HG03066 (cell line): ENCODE results near the gene SPNS3.

Experiments
- ATAC-seq: cut with Tn5 transposase; IDR thresholded peaks from one replicate; pipeline ENCODE4 v1.9.1; 2021; ENCODE audit warnings: low read depth; ENCODE audit not compliant: unreplicated experiment

Gene SPNS3

GRCh38 chr17:4463818-4464476 is 30.2 kb downstream of the SPNS3 start:
- no peak for ATAC-seq

GRCh38 chr17:4465786-4466185 is 32.0 kb downstream of the SPNS3 start:
- ATAC-seq, result no peak

GRCh38 chr17:4467287-4467686 is 33.5 kb downstream of the SPNS3 start:
- no peak for ATAC-seq

DNA sequence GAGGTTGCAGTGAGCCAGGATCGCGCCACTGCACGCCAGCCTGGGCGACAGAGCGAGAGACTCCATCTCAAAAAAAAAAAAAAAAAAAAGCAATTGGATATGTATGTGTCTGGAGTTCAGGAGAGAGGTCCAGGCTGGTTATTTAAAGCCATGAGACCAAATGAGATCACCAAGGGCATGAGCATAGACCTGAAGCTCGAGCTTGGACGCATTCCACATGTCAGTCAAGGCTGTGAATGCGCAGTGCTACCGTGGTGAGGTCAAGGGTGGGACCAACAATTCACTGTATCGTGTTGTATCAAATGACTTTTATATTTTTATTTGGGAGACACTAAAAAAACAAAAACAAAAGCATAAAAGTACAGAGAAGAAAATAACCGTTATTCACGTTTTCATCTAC is 35.8 kb downstream of the SPNS3 start:
- ATAC-seq, result no peak

DNA sequence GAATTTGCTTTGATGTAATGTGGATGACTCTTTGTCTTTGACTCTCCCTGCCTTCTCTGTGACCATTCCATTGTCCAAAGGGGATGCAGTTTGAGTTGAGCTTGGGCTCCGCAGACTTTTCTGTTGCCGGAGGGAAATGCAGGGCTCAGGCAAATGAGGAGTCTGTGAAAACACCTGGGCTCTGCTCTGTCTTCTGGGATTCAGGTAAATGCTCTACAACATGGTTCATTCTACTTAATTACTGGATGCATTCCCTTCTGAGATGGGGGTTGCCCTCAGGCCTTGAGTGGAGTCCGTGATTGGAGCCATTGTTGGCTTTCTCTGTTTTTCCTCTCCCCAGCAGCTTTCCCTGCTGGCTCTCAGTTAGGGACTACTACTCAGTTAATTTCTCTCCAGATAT is 38.5 kb downstream of the SPNS3 start:
- no peak for ATAC-seq

GRCh38 chr17:4474093-4474492 is 40.4 kb downstream of the SPNS3 start:
- ATAC-seq, result no peak

DNA sequence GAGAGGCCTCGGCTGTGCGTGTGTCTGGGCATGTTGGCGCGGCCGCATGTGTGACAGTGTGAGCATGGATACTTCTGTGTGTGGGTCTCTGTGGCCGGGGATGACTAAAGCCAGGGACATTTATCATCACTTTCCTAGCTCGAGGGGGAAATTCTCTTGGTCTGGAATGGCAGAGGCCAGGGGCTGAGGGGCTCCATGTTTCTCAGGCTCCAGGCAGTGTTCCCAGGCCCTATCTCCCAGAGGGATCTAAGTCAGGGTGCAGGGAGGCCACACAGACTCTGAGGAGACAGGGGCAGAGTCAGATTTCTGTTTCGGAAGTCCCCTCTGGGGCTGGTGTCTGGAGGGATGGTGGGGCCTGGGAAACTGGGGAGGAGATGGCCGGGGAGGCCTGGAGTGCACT is 41.3 kb downstream of the SPNS3 start:
- ATAC-seq, result no peak

DNA sequence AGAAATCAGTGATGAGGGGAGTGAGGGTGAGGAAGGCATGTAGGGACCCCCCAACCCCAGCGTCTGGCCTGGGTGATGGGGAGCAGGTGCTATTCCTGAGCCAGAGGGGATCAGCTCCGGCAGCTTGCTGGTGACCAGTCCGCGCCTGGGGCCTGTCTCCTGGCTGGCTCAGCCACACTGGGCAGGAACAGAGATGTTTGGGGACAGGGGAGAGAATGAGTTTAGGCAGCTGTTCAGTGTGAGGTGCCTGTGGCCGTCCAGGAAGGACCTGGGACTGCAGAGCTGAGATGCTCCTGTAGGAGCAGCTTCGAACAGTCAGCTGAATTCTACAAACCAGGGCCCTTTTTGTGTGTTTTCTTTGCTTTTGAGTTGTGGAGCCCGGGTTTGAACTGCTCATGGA is 41.7 kb downstream of the SPNS3 start:
- no peak for ATAC-seq

GRCh38 chr17:4476017-4476416 is 42.3 kb downstream of the SPNS3 start:
- ATAC-seq, result no peak

DNA sequence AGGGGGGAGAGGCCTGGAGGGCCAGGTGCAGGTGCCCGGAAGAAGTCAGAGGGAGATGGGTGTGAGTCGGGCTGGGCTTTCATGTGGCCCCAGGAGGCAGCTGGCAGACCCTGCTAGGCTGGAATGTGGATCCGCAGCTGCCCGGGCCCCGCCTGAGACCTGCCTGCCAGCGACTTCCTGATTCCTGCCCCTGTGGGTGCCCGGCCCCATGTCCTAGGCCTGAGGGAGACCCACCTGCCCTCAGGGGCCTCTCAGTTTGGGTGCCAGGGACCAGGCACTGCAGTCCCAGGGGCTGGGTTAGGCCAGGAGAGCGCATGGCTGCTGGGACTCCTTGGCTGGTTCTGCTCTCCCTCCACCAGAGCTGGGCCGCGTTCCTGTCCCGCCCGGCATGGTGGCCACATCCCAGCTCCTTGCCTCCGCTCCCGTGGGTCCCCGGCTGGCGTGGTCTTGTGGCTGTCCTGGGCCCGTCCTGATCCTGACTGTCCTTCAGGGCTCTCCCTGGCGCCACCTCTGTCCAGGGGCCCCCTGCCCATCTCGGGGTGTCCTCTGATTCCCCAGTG is 42.9 kb downstream of the SPNS3 start:
- no peak for ATAC-seq

DNA sequence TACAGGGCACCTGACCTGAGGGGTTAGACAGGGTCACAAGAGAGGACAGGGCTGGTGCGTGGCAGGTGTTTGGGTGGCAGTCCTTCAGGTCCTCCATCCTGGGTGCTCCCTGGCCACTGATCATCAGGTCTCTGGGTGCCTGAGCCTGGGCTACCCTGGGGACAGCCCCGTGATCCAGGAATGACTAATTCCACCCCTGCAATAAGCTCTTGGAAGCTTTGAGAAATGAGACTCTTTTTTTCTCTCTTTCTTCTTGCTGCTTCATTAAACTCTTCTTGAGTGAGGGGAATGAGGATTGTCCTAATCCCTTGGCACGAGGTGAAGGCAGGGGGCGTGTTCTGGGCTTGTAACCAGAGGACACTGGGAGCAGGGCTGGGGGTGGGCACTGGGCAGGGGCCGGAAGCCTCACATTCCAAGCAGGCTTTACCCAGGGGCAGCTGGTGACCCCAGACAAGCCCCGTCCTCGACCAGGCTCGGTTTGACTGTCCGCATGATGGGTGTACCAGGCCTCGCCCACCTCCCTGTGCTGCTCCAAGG is 43.6 kb downstream of the SPNS3 start:
- no peak for ATAC-seq

DNA sequence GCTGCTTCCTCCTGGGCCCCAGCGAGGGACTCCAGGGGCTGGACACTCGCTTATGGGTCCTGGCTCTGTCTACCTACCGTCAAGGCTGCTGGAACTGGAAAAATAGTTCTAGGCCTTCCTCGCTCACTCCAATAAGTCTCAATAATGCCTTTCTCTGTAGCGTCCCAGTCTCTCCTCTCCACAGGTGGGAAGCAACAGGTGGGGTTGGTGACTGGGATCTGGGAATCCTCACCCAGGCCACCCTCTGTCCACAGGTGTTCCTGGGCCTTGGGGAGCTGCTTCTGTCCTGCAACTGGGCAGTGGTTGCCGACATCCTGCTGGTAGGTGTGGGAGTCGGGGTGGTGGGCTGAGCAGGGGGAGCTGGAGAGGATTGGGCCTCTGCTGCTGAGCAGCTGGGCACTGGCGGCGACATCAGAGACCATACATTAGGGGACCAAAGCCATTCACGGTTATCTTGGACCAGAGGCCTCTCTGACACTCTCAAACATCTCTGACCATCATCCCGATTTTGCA is 44.6 kb downstream of the SPNS3 start:
- no peak for ATAC-seq

DNA sequence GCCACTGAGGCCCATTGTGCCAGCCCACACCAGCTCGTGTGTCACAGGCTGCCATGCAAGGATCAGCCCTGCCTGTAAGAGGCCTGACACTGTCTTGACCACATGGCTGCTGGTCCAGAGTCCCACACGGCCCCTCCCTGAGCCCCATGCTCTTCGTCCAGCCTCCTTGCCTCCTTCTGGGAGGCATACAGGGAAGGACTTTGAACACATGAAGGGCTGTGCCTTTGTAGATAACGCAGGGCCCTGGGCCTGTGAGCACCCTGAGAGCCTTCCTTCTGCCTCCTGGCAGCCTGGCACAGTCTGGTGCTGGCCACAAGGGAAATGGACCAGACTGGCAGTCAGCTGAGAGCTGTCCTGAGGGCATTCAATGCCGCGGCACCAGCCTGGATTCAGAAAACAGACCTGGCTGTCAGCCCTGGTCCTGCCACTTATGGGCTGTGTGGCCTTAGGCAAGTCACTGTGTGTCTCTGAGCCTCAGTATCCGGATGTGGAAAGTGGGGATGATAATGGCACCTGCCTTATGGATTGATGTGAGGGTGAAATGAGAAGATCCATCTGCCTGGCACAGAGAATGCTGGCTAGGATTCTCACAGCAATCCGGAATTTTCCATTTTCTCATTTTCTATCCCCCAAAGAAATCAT is 45.7 kb downstream of the SPNS3 start:
- ATAC-seq, result no peak

GRCh38 chr17:4479982-4480751 is 46.4 kb downstream of the SPNS3 start:
- ATAC-seq, result no peak

- ATAC-seq, result no peak
These were observed 47.5 kb downstream of the SPNS3 start for GRCh38 chr17:4480929-4481898.

GRCh38 chr17:4482338-4483011 is 48.7 kb downstream of the SPNS3 start:
- ATAC-seq, result no peak

DNA sequence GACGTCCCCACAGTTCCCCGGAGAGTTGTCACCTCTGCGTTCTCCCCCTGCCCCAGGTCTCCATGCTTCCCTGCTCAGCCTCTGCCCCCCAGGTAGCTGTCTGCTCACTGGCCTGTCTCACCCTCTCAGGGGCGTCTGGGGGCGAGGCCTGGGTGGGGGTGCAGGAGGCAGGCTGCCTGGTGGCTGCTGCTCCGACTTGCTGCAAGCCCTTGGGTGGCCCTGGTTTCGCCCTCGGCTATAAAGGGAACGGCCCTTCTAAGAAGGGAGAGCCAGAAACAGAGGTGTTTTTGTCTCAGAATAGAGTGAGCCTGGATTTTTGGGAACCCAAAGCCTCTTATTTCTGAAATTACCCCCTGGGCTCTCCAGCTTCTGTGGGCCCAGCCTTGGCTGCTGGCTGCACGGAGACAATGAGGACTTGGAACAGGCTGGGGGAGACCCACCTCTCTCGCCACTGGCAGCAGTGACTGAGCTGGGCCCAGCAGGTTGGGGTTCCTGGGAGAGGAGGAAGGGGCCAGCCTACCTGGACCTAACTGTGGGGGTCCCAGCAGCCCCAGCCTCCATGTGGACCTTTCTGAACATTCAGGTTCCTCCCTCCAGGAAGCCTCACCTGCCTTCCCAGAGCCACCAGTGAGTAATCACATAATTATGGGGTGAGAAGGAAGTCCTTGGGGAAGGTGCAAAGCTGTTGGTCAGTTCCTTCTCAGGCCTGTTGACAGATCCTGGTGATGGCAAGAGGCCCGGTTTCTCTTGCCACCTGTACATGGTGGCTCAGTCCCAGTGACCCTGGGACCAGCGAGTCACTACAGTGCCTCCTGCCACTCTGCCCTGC is 49.5 kb downstream of the SPNS3 start:
- no peak for ATAC-seq
